Measurements from ENCODE around the gene ERGIC1.
"Not testable (repeated sequence)": the region's sequence is repeated elsewhere in the genome, so short reads cannot be mapped to it uniquely, and the experiment has no call there.

ERGIC1 gene

DNA sequence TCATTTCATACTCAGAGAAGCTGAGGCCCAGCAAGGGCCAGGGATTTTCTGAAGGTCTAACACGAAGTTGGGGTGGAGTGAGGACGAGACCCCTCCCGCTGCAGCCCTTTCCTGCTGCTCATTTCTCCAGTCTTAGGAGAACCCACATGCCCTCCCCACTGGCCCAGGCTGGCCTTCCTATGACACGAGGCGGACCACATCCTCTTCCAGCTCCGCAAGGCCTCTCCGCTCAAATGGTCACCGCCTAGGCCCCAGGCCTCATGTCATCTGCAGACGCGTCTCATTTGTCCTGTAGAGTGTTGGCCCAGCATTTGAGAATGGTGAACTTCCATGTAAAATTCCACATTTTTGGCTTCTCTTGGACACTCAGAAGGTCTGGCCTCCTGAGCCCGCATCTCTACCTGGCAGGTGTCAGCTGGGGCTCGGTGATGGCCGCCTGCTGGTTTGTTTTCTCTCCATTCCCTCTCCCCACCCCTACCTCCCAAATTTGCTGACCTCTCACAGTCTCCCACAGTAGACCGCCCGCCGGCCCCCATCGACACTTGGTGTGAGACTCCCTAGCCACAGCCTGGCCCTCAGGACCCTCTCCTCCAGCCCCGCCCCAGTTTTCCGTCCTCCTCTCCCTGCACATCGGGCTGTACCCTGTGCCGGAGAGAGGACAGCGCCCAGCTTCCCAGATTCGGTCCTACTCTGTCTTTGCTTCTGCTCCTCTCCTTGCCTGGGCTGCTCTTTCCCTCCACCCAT lies 51.7 kb downstream of the ERGIC1 start:
- DNase-seq: no peak

DNA sequence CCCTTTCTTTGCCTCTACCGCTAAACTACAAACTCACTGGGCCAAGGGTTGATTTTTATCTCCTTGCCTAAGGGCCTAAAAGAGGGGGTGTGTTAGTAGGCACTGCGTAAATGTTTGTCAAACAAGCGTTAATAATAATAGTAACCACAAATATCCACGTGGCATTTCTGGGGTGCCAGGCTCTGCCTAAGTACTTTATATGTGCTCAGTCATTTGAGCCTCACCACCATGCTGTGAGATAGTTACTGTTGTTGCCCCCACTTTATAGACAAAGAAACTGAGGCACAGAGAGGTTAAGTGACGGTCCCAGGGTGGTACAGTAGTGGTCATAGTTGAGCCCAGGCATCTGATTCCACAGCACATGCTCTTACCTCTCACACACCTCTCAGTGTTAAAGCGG lies 52.4 kb downstream of the ERGIC1 start:
- no peak for DNase-seq

DNA sequence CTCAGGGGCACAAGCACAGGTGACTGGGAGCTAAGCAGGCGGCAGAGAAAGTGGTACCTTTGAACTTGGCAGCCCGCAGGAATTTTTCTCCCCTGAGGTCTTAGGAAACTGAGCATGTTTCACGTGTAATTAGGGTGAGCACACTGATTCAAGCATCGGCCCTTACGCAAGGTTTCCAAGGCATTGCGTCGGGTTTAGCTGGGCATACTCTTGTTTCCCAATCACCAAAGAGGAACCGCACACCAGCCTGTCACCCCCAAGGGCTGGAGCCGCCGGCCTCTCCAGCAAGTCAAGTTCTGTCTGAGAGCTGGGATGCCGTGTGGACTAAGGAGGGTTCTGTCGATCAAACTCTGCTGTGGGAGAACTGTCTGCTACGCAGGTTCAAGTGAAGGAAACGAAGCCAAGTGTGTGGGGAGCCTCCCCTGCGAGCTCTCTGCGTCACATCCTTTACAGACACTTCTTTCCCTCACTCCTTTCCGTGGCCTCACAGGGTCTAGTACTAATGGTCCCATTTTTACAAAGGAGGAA lies 53.0 kb downstream of the ERGIC1 start:
- DNase-seq: no peak

DNA sequence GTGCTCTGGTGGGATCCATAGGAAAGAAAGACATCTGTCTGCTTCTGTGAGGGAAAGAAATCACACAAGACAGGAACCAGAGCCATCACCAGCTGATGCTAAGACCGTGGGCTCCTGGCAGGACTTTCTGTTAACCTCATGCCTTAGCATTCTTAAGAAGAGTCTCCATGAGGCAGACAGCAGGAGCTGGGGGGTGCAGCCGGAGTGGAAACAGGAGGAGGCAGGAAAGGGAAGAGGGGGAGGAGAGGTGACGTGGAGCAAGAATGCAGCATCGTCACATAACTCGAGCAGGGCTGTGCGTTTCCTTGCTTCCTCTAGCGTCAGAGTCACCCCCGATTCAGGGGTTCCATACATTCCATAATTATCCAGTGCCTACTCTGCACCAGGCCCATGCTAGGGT lies 53.6 kb downstream of the ERGIC1 start:
- DNase-seq: no peak

GRCh38 chr5:172890659-172891058 lies 56.6 kb downstream of the ERGIC1 start:
- no peak for DNase-seq

DNA sequence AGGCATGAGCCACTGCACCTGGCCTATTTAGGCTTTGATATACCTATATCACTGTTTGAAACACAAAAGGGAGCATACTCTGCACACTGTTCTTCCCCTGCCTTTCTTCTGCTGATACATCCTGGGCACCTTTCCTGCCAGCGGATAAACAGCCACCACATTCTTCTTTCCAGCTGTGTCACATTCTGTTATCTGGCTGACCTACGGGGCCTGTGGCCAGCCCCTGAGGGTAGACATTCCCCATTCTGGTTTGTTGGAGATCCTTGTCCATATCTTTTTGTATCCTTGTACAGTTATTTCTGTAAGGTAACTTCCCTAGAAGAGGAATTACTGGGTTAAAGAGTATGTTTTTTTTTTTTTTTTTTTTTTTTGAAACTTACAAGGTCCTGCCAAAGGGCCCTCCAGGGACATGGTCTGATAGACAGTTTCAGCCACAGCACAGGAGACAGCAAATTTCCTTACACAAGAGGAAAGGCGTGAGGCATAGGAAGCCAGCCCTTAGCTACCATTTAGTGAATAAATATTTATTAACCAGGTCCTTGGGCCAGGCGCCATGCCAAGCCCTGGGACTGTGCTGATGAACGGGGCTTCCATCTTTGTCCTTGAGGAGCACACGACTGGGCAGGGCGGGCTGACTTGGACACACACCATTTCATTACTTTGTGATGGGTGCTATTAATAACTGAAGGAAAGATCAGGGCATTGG lies 57.8 kb downstream of the ERGIC1 start:
- DNase-seq: no peak

DNA sequence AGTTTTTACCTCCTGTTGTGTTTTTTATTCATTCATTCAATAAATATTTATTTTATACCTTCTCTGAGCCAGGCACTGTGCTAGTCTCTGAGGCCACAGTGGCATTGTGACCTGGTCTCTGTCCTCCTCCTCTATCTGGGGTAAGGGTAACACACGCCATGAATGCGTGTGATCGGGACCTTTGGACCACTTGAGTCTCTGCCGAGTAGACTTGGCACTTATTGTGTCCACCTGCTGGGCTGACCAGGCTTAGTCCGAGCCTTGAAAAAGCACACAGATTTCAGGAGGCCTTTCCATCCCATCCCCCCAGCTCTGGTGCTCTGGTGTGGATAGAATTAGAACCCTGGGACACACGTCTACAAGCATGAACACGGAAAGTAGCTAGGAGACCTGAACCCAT lies 58.7 kb downstream of the ERGIC1 start:
- DNase-seq: no peak

- DNase-seq: no peak
Measured at GRCh38 chr5:172894767-172895388, 60.8 kb downstream of the ERGIC1 start.

- no peak for DNase-seq
Measured at GRCh38 chr5:172895549-172895948, 61.5 kb downstream of the ERGIC1 start.

- DNase-seq: no peak
Measured at GRCh38 chr5:172896465-172896864, 62.4 kb downstream of the ERGIC1 start.

GRCh38 chr5:172897067-172897466 lies 63.0 kb downstream of the ERGIC1 start:
- DNase-seq: not testable (repeated sequence)

GRCh38 chr5:172897481-172898217 lies 63.6 kb downstream of the ERGIC1 start:
- DNase-seq: no peak

DNA sequence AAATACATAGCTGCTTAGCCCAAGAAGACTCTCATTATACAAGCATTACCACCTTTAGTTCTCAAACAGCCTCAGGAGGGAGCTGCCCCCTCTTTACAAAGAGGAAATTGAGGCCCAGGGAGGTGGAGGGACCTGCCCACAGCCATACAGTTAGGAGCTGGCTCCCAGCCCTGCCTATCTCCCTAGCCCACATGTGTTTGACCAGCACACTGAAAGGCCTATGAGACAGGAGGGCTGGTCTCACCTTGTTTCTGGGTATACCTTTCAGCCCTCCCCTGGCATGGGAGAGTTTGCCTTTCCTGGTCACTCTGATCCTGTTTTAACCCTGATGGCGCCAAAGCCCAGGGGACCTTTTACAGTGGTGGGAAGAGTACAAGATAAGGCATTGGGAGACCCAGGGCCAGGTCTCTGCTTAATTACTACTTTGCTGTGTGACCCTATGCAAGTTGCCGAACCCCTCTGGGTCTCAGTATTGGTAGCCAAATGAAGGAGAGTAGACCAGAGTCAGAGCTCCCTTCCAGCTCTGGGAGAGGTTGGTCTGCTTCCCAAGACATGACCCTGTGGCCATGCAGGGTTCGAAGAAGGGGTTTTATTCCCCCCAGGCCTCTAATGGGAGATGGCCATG lies 64.3 kb downstream of the ERGIC1 start:
- DNase-seq: no peak

GRCh38 chr5:172898843-172899369 lies 64.9 kb downstream of the ERGIC1 start:
- no peak for DNase-seq

GRCh38 chr5:172899436-172899835 lies 65.4 kb downstream of the ERGIC1 start:
- DNase-seq: no peak

DNA sequence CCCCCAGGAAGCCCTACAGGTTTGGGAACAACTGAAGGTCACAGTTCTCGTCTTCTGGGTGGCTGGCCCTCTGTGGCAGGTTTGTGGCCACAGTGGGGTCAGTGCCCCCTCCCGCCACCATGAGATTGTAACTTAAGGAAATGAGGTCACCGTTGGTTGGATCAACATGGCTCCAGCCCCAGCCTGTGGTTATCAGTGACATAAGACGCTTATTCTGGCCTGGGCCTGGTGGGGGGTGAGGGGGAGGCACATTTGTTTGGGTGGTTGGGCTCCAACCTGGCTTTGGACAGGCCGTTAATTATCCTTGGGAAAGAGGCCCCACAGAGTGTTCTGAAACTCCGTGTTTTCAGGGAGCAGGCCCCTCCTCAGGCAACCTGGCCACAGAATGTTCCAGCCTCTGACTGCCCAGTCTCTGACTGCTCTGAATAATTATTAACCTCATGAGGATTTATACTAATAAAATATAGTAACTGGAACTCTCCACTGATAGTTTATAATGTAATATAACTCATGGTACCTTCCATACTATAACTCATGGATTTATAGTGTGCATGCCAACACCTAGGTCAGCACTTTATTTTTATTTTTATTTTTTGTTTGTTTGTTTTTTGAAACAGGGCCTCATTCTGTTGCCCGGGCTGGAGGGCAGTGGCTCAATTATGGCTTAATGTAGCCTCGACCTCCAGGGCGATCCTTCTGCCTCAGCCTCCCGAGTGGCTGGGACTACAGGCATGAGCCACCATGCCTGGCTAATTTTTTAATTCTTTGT lies 67.1 kb downstream of the ERGIC1 start:
- DNase-seq: no peak

DNA sequence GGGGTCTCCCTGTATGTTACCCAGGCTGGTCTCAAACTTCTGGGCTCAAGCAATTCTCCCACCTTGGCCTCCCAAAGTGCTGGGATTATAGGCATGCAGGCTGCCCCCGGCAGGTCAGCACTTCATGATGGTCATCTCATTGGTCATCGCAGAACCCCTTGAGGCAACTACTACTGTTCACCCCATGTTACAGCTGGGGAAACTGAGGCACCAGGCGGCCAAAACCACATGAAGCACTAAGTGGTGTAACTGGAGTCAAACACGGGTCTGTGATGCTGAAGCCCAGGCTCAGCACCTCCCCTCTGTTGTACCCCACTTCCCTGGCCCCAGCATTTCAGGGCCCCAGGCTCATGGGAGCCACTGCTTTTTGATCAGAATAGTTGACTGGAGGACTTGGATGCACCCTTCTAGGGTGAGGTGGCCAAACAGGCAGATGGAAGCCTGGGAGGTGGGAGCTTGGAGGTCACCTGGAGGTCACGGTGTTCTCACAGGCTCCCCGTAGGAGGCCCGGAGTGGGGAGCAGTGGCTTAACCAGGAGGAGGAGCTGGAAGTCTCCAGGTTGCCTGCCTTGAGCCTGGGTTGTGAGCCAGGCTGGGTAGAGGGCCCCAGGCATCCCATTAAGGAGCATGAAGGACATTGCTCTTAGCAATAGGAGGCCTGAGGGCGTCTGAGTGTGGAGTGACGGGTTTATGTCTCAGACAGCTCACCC lies 67.9 kb downstream of the ERGIC1 start:
- no peak for DNase-seq

- no peak for DNase-seq
Measured at GRCh38 chr5:172902497-172903472, 68.7 kb downstream of the ERGIC1 start.

DNA sequence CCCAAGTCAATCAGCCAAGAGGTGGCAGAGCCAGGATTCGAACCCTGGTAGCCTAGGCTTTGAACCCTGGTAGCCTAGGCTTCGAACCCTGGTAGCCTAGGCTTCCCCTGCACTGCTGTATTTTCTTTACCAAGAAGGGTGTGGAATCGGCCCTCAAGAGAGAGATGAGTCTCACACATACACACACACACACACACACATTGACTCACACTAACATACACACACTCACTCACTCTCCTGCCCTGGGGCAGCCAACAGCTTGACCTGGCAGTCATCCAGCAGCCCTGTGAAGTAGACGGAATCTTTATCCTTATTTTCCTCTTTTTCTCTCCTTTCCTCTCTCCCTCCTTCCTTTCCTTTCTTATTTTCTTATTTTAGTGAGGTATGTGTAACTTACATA lies 69.7 kb downstream of the ERGIC1 start:
- peak; percentile 3 for DNase-seq

GRCh38 chr5:172904312-172904642 lies 70.2 kb downstream of the ERGIC1 start:
- DNase-seq: no peak
